ENCODE results near the gene NCAPG2. TPM values are rescaled to one million over a fixed set of nuclear protein-coding genes. Genes with fewer than 3 reads are reported as not detected.

The NCAPG2 gene
- total RNA-seq, 4 donors from 2014 or later: 3.4 to 9.0 (median 4.3) TPM

DNA sequence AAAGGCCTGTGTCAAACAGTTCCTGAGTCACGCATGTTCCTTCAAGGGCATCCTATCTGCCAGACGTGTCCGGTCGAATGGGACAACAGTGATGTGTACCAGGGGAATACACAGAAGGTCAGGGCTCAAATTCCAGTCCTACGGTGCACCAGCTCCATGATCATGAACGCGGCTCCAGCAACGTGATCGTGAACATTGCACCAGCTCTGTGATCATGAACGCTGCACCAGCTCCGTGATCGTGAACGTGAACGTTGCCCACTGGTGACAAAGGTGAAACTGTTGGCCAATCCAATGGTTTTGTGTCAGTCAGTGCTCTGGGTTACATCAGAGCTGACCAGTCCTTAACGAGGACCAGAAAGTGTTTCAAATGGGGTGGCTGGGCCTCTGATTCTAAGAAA lies 112.7 kb downstream of the NCAPG2 start:
- intact Hi-C loops (cut with DNase I; ENCODE audit: low total_unique reads): no loop called here
- H3K27me3 ChIP-seq: peaks cover 10% of the 10 kb centered on the region
- TF ChIP-seq EP300 (IDR thresholded peaks at IDR 0.05; ENCODE audit: low read depth) (no peak), POLR2AphosphoS5 (IDR thresholded peaks at IDR 0.05) (no peak), POLR2A (IDR thresholded peaks at IDR 0.05) (no peak)
- TF ChIP-seq, protein P1, sequence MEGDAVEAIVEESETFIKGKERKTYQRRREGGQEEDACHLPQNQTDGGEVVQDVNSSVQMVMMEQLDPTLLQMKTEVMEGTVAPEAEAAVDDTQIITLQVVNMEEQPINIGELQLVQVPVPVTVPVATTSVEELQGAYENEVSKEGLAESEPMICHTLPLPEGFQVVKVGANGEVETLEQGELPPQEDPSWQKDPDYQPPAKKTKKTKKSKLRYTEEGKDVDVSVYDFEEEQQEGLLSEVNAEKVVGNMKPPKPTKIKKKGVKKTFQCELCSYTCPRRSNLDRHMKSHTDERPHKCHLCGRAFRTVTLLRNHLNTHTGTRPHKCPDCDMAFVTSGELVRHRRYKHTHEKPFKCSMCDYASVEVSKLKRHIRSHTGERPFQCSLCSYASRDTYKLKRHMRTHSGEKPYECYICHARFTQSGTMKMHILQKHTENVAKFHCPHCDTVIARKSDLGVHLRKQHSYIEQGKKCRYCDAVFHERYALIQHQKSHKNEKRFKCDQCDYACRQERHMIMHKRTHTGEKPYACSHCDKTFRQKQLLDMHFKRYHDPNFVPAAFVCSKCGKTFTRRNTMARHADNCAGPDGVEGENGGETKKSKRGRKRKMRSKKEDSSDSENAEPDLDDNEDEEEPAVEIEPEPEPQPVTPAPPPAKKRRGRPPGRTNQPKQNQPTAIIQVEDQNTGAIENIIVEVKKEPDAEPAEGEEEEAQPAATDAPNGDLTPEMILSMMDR (IDR thresholded peaks at IDR 0.05): no peak
- no peaks in the 10 kb centered on the region for H3K36me3 ChIP-seq
- H3K27ac ChIP-seq: peak overlapping the region in 3 of 4 donors; percentile 2 to 70 (median 17)
- no peaks in the 10 kb centered on the region for H3K9me3 ChIP-seq
- in situ Hi-C loops (cut with MboI; ENCODE audit: low pct_ligation_motif_present in 1 of 4, low pct_unique_long_range_greater_than_20kb in 1 of 4, low sequenced_read_pairs in 3 of 4): no loop called here
- H3K4me3 ChIP-seq: no peak overlapping the region
- no peak for DNase-seq
- 86% methylated on average over 15 of the region's 15 CpGs; no CpG with 5 or more reads in 1 of the 2 donors for WGBS, 2 donors (ENCODE audit: low coverage in 1 of 2)
- H3K4me1 ChIP-seq: peaks cover 4 to 12% (median 10%) of the 10 kb centered on the region in 4 donors

DNA sequence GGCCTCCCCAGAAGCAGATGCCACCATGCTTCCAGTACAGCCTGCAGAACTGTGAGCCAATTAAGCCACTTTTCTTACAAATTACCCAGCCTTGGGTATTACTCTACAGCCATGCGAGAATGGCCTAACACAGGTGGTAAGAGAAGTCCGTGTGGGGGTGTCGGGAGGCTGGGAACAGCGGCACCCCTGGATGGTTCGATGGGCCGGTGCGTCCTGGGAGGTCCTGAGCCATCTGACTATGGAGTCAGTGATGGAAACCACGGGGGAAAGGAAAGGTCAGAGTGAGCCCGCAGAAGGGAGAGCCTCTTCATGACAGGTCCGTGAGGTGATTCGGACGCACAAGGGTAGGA lies 114.4 kb downstream of the NCAPG2 start:
- H3K4me3 ChIP-seq: no peak overlapping the region
- peak overlapping the region in 3 of 4 donors; percentile 34 to 70 (median 63) for H3K27ac ChIP-seq
- H3K9me3 ChIP-seq: no peaks in the 10 kb centered on the region
- in situ Hi-C loops (cut with MboI; ENCODE audit: low pct_ligation_motif_present in 1 of 4, low pct_unique_long_range_greater_than_20kb in 1 of 4, low sequenced_read_pairs in 3 of 4) (no loop called here), intact Hi-C loops (cut with DNase I; ENCODE audit: low total_unique reads) (no loop called here)
- H3K36me3 ChIP-seq: no peaks in the 10 kb centered on the region
- peaks cover 28% of the 10 kb centered on the region for H3K27me3 ChIP-seq
- peaks cover 9 to 24% (median 23%) of the 10 kb centered on the region in 4 donors for H3K4me1 ChIP-seq
- no peak for DNase-seq
- TF ChIP-seq POLR2AphosphoS5 (IDR thresholded peaks at IDR 0.05) (no peak), POLR2A (IDR thresholded peaks at IDR 0.05) (no peak), EP300 (IDR thresholded peaks at IDR 0.05; ENCODE audit: low read depth) (no peak)
- TF ChIP-seq, protein P1 (IDR thresholded peaks at IDR 0.05): no peak
- 89% methylated on average over 12 of the region's 12 CpGs; no CpG with 5 or more reads in 1 of the 2 donors for WGBS, 2 donors (ENCODE audit: low coverage in 1 of 2)

DNA sequence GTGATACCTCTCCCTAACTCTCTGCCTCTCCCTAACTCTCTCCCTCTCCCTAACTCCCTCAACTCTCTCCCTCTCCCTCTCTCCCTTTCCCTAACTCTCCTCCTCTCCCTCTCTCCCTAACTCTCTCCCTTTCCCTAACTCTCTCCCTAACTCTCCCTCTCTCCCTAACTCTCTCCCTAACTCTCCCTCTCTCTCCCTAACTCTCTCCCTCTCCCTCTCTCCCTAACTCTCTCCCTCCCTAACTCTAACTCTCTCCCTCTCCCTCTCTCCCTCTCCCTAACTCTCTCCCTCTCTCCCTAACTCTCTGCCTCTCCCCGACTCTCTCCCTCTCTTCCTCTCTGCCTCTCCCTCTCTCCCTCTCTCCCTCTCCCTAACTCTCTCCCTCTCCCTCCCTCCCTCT lies 115.0 kb downstream of the NCAPG2 start:
- H3K36me3 ChIP-seq: no peaks in the 10 kb centered on the region
- TF ChIP-seq EP300 (IDR thresholded peaks at IDR 0.05; ENCODE audit: low read depth) (no peak), POLR2A (IDR thresholded peaks at IDR 0.05) (no peak)
- DNase-seq: no peak
- peaks cover 33% of the 10 kb centered on the region for H3K27me3 ChIP-seq
- intact Hi-C loops (cut with DNase I; ENCODE audit: low total_unique reads) (no loop called here), in situ Hi-C loops (cut with MboI; ENCODE audit: low pct_ligation_motif_present in 1 of 4, low pct_unique_long_range_greater_than_20kb in 1 of 4, low sequenced_read_pairs in 3 of 4) (no loop called here)
- no peak overlapping the region for H3K4me3 ChIP-seq
- 56% methylated on average over 1 of the region's 1 CpG; no CpG with 5 or more reads in 1 of the 2 donors for WGBS, 2 donors (ENCODE audit: low coverage in 1 of 2)
- no peaks in the 10 kb centered on the region for H3K9me3 ChIP-seq
- peaks cover 9 to 24% (median 23%) of the 10 kb centered on the region in 4 donors for H3K4me1 ChIP-seq
- peak overlapping the region in 1 of 4 donors; percentile 63 for H3K27ac ChIP-seq

DNA sequence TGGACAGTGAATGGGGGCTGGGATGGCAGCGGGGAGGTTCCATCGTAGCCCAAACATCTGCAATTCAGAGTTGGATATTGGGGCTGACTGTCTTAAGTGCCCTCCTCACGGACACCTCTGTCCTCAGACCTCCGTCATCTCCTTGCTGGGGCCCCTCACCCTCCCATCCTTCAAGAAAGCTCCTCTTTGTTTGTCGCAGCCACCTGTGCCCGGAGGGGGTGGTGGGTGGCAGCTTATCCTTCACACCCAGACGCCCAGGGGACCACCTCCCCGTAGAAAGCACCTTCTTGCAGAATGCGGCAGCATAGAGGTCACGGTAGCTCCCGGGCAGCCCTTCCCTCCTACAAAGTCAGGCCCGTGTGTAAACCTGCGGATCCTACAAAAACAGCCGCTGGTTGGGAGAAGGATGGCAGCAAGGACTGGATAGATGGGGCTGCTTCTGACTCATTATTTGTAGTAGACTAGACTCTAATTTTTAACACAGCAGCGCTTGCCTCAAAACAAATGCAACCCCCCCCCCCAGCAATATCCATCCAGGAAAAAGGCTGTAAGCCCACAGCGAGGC lies 115.6 kb downstream of the NCAPG2 start:
- H3K4me3 ChIP-seq: no peak overlapping the region
- H3K9me3 ChIP-seq: no peaks in the 10 kb centered on the region
- TF ChIP-seq POLR2A (IDR thresholded peaks at IDR 0.05): no peak
- TF ChIP-seq, protein P1 (IDR thresholded peaks at IDR 0.05): no peak
- no peak for TF ChIP-seq EP300 (IDR thresholded peaks at IDR 0.05; ENCODE audit: low read depth)
- no peak for TF ChIP-seq POLR2AphosphoS5 (IDR thresholded peaks at IDR 0.05)
- H3K27ac ChIP-seq: no peak overlapping the region
- no peak for DNase-seq
- in situ Hi-C loops (cut with MboI; ENCODE audit: low pct_ligation_motif_present in 1 of 4, low pct_unique_long_range_greater_than_20kb in 1 of 4, low sequenced_read_pairs in 3 of 4): no loop called here
- peaks cover 9 to 24% (median 23%) of the 10 kb centered on the region in 4 donors for H3K4me1 ChIP-seq
- peaks cover 40% of the 10 kb centered on the region for H3K27me3 ChIP-seq
- WGBS, 2 donors (ENCODE audit: low coverage in 1 of 2): 68 to 83% methylated on average over 2 to 16 of the region's 16 CpGs
- H3K36me3 ChIP-seq: no peaks in the 10 kb centered on the region
- intact Hi-C loops (cut with DNase I; ENCODE audit: low total_unique reads): no loop called here

All from transverse colon (tissue), 4 donors.